ENCODE data around the gene SCN8A.
A peak's percentile ranks its signal among the peaks of the same experiment; 100 is the strongest.
"Not testable (repeated sequence)": the region's sequence is repeated elsewhere in the genome, so short reads cannot be mapped to it uniquely, and the experiment has no call there.

The SCN8A gene

DNA sequence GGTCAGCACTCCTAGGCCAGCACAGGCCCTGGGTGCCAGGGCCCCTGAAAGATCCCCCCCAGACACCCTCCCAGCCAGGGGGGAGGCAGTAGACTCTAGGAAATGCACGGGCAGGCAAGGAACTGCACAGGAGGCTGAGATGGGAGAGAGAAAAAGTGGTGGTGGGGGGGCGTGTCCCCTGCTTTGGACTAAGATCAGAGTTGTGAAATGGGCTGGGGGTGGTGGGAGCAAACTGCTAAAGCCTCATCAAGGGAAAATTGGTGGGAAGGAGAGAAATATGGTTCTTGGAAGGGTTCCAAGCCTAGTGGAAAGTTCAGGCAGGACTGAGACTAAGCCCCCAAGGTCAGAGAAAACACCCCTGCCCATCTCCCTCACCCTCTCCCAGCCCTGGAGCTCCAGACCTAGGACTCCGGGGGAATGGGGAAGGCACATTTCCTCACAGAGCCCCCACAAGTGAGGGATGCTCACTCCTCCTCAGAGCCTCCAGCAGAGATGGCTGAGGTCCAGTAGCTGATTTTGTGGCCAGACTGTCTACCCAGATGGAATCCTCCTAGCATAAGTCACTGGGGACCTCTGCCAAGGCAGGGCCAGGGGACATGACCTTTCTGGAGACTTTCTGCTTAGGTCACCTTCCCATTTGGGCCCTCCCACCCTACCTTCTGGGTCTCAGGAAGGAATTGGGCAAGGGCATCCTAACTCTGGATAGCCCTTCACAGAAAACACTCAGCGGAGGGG lies 227.7 kb downstream of the SCN8A start:
- no peak for DNase-seq

DNA sequence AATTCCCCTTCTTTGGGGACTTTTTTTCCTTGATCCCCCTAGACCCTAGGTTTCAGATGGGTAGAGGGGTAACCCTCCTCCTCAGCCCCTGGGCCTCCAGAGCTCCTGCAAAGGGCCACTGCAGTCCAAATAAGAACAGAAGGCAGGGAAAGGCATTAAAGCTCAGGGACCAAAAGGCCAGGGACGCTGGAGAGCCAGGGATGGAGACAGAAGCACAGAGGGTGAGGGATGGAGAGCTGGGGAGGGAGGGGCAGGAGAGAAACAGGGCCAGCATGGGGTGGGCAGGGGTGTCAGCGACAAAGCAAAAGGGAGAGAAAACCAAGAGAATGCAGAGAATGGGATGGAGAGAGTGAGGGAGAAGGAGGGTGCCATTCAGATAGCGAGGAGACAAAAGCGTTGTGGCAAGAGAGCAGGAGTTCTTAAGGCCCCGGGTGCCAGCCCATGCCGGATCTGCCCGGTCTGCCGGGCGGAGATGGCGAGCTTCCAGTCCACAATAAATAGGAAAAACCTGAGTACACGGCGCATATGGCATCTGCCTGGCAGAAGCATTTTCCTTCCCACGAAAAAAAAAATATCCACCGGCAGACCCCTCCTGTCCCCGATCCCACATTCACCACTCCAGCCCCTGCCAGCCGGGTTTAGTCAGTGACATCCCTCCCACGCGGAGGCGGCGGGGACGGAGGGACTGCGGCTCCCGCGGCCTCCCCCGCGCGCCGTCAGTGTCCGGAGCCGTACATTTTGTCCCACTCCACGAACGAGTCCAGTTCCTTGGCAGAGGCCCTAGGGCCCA lies 228.9 kb downstream of the SCN8A start:
- no peak for DNase-seq

DNA sequence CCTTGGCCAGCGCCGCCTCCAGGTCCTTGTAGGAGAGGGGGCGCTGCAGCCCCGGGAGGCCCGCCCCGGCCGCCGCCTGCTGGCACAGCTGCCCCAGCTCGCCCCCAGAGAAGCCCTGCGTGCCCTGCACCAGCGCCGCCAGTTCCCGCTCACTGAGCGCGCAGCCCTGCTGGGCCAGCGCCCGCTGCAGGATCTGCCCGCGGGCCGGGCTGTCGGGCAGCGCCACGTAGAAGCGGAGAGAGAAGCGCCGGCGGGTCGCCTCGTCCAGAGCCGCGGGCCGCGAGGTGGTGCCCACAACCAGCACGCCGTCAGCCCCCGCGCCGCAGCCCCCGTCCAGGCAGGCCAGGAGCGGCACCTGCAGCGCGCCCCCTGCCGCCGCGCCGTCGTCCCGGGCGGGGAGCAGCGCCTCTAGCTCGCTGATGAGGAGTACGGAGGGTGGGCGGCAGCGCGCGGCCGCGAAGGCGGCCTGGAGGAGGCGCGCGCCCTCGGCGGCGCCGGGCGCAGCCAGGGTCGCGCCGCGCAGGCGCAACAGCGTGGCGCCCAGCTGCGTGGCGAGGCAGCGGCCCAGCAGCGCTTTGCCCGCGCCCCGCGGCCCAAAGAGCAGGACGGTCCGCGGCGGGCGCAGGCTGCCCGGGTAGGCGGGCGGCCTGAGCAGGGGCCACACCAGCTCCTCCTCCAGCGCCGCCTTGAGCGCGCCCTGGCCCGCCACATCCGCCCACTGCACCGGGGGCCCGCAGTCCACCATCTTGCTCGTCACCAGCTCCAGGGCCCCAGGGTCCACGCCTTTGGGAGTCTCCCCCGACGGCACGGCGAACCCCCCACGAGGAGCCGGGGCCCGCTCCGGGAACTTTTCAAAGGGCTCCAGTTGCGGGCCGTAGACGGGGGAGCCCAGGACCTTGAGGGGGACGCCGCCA lies 229.8 kb downstream of the SCN8A start:
- peak; percentile 76 for DNase-seq

DNA sequence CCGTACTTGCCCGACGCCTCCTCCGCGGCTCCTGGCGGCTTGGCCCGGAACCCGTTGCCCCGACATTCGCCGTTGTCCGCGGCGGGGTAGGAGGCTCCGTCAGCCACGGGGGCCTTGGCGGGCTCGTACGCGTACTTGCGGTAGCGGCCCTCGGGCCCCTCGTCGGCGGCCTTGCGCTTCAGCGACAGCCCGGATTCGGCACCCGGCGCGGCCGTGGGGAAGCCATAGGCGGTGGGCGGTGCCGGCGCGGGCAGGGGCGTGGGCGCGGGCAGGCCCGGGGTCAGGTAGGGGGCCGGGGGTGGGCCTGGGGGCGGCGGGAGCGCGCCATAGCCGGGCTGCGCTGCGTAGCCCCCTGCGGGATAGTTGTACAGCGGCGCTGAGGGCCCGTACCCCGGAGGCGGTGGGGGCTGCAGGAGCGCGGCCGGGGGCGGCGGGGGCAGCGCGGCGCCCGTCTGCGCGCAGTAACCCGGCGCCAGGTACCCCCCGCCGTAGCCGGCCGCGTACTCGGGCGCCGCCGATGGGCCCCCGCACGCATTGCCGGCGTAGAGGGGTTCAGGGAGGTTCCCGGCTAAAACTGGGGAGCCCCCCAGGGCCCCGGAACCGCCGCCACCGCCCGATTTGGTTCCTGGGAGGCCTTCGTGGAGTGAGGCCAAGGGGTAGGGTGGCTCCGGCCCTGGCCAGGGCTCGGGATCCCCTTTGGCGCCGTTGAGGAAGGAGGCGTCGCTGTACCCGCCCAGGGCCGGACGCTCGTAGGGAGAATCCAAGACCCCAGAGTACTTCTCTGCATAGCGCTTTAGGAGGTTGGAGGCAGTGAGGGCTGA lies 230.6 kb downstream of the SCN8A start:
- peak; percentile 44 for DNase-seq

DNA sequence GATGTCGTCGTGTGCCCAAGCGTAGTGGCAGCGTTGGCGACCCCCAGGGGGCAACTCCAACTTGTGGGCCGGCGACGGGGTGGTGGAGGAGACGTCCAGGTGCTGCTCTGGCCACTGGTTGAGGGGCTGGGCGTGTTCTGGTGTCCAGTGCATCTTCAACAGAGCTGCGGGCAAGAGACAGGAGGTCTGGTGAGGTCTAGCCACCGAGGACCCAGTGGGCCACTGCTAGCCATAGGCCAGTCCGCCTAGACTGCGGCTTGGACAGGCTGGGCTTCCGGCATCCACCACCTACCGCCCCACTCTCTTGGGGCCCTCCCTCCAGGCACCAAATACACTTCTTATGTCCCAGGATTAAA lies 231.2 kb downstream of the SCN8A start:
- DNase-seq: no peak

DNA sequence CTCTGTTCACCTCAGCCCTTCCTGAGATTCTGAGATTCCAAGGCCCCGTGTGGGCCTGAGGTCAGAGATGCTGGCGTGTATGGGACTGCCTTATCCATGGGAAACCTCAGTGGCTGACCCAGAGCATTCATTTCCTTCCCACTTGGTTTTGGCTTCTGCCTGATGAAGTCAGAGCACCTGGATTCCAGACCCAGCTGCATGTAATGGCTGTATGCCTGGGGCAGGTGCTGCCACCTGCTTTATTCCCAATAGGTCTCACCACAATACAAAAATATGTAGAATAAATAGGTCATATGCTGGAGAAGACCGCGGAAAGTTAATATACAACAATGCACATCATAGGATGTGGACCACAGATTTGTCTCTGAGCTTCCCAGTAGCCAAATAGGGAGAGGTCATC lies 231.9 kb downstream of the SCN8A start:
- no peak for DNase-seq

DNA sequence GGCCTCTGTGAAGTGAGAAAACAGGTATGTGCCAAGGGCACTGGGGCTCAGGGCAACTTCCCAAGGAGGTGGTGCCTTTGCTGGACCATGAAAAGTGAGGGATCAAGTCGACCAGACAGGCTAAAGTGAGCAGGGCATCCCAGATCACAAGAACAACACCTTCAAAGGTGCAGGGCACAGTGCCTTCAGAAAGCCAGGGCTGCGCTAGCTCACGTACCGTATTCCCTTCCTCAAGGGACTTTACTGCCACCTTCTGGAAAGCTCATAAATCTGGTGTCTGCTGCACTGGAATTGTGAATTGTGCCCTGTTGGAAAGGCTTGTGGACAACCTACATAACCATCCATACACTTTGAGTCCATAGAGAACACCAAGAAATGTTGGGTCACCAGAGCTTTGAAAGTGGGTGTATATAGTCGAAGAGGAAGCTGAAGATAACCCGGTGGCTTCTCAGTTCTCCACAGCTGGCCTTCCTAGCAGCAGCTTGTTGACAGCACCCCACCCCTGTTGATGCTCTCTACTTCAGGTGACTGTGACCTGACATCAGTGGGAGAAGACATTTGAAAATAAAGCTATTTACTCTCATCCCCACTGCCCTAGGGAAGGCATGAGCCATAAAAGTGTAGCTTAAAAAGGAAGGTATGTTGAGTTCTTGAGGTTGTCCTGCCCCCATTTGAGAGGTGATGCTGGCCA lies 233.0 kb downstream of the SCN8A start:
- DNase-seq: no peak

DNA sequence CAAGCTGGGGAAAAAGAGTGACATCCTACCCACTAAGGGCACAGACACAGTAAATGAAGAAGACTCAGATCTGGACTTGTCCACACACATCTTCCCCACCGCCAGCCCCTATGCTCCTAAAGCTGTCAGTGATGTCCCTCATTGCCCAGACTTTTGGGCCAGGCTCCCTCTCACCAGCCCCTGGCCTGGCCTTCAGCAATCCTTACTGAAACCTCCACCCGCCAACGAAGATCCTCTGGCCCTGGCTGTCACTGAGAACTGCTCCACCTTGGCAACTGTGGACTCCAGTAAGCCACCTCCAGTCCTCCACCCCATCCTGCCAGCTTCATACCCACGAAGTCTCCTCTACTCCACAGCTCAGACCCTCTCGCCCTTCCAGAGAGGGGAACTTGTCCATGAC lies 234.2 kb downstream of the SCN8A start:
- no peak for DNase-seq

DNA sequence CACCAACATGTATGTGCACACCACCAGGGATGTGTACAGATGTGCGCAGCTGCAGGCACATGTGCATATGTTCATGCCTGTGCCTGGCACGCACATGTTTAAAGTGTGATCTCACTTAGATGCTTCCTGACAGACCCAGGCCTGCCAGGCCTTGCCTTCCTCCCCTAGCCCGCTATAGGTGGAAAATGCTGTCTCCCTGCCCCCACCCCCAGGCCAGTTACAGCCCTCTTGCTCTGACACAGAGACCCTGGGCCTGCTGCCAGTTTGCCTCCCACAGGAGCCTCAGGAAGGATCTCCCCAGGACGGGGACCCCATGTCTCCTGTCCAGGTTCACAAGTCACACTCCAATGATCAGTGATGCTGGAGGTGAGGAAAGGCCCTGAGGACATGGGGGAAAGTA lies 235.8 kb downstream of the SCN8A start:
- DNase-seq: no peak

DNA sequence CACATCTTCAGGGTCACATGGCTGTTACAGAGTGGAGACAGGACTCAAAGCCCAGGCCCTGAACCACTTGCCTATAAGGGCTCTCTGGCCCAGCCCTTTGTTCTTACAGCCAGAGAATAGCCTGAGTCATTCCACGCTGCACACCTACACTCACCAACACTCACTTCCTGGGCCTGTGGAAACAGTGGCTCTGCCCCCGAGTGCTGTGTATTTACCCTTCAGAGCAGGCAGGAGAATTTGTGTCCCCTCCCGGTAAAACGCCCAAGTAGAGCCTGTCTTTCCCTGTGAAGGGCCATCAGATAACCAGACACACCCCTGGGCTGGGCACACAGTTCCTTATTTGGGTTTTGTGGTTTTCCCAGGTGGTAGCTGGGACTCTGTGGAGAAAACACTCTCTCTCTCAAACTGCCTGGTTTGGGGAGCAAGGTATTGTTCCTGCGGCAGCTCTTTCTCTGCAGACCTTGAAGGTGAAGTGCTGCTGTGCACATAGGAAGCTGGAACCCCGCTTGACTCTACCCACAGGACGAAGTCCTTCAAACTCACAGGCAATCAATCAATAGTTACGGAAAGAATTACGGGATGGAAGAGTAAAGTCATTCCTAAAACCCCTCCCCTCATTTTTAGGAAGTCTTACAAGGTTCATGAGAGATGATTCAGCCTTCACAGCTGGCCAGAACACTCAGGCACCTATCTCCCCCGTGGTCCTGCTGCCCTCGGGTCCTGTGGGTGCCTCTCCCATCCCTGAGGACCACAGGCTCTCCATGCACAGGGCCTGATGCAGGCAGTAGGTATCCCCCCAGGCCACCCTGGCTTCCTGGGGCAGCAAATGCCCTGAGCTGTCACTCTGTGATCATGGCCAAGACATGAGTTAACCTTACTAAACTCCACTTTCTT lies 237.1 kb downstream of the SCN8A start:
- peak; percentile 22 for DNase-seq

DNA sequence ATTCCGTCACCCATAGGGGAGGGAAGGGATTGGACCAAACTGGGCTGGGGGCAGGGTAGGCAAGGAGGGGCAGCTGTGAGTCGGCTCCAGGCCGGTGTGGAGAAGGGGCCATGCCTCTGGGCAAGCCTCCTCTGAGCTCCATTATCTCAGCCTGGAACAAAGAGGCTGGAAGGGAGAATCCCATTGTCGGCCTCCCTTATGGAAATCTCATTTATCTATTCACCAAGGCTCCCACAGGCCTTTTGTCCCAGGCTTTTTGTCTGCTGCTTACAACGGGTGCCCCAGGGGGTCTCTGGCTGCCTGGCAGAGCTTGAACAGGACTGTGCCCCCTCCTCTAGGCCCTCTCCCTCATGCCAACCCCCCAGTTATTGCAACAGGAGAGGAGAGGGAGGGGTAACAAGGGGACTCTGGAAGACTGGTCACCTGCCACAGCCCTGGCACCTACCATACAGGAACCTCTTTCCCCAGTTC lies 238.0 kb downstream of the SCN8A start:
- DNase-seq: no peak

DNA sequence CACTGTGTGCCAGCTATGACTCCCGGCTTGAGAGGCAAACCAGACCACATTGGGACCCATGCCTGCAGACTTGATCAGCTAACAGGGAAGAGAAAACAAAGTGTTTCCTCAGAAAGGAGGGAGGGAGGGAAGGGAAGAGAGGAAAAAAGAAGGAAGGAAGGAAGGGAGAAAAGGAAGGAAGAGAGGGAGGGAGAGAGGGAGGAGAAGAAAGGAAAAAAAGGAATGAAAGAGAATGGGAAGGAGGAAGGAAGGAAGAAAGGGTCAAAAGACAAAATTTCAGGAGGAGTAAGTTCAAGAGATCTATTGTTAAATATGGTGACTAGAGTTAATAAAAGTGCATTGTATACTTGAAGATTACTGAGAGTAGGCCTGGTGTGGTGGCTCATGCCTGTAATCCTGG lies 238.6 kb downstream of the SCN8A start:
- DNase-seq: no peak

DNA sequence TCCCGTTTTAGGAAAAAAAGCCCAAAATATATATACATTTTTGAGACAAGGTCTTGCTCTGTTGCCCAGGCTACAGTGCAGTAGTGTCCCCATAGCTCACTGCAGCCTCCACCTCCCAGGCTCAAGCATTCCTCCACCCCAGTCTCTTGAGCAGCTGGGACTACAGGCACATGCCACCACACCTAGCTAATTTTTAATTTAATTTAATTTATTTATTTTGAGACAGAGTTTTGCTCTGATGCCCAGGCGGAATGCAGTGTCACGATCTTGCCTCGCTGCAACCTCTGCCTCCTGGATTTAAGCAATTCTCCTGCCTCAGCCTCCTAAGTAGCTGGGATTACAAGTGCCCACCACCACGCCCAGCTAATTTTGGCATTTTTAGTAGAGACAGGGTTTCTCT lies 240.8 kb downstream of the SCN8A start:
- DNase-seq: not testable (repeated sequence)

DNA sequence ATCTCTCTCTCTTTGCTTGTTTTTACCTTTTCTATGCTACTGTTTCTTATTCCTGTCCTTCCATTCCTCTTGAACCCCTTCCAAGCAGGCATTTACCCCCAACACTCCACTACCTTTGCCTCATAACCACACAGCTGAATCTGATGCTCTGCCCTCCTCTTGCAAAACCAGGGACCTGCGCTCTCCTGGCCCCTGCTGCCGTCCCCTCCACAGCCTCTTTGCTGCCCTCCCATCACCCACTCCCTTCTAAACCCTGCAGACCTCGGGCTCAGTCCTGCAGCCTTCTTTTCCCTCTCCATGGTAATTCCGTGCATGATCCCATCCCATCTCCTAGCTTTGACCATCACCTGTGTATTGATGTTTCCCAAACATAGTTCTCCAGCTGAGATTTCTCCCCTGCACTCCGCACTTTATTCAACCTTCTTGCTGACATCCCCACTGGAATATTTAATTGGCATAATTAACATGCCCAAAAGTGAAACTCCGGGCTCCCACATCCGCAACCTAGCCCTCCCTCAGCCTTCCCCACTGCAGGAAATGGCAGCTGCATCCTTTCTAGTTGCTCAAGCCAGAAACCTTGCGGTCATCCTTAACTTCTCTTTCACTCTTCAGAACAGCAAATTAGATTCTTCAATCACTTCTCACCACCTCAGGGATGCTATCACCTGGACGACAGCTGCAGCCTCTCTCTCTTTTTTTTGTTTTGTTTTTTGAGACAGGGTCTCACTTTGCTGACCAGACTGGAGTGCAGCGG lies 241.5 kb downstream of the SCN8A start:
- no peak for DNase-seq

DNA sequence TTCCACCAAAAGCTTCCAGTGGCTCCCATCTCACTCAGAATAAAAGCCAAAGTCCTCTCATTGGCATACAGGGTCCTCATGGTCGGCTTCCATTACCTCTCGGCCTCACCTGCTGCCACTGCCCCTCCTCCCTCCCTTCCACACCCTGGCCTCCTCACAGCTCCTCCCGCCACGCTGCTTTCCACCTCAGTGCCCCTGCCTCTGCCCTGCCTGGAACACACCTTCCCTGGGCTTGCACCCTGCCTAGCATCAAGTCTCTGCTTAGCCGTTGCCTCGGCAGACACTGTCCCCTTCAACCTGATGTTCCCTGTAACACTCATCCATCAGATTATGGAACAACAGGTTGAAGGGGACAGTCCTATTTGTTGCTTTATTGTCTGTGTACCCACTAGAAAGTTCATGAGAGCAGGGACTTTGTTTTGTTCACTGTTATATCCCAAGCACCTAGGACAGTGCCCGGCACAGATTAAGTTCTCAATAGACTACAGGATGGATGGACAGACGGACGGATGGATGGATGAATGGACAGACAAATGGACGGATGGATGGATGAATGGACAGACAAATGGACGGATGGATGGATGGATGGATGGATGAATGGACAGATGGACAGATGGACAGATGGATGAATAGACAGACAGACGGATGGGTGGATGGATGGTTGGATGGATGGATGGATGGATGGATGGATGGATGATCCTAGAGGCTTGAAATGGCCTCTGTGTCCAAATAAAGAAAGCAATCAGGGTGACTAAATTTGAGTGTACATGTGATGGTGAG lies 242.6 kb downstream of the SCN8A start:
- no peak for DNase-seq

DNA sequence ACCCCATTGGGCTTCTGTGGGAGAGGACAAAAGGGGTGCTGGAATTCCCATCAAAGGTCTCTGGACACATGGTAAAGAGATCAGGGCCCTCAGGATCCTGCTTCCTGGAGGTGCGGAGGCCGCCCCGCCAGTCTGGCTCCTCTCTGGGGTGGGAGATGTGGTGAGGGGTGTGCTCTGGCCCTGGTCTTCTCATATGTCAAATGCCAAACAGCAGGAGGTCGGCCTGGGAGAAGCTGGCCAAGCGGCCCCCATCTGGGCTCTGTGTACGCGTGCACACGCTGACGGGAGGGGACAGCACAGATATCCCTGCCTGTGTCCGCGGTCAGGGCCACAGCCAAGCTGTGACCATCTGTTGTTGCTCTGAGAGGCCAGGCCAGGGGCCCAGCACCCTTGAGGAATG lies 243.4 kb downstream of the SCN8A start:
- no peak for DNase-seq

DNA sequence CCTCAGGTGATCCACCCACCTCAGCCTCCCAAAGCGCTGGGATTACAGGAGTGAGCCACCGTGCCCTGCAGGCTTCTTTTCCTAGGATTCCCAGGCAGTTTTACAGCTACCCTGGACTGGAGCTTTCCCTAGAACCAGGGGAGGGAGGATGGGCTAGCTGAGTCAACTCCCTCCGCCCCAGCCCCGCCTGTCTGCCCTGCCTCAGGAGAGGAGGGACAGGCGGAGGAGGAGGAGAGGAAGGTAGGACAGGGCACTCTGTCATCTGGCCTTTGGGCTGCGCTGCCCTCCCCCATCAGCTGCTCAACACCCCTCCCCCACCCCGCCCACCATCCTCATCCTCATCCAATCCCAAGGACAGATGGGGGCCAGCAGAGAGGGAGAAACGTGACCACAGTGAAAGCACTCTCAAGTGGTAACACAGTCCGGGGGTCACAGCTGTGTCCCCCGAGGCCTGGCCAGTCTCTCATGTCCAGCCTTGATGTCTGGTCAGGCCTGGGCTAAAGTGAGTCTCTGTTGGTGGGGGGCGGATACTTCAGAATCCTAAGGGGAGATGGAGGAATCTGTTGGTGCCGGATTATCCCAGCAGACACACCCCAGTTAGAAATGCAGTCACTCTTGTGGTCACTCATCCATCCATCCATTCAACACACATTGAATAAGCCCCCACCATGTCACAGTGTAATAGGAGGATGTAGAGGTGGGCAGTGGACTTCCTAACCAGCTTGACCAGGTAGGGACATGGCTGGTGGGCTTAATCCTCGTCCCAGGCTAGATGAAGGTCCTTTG lies 245.2 kb downstream of the SCN8A start:
- DNase-seq: no peak

DNA sequence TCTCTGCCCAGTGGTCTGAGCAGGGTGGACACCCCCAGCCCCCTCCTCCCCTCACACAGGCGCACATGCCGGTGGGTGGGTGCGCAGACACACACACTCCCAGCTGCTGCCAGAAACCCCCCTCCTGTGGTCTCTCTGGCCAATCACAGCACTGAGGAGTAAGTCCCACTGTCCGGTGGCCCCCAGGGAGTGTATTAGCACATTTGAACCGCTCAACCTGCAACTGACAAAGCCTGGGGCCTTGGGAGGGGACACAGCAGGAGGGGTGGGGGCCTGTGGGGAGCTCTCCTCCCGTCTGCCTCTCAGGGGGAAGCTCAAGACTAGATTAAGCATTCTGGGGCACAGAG lies 245.8 kb downstream of the SCN8A start:
- no peak for DNase-seq

Data from activated T-cell treated with anti-CD3 and anti-CD28 coated beads for 4 hours (primary cell).